Activated CD4-positive, alpha-beta T cell treated with anti-CD3 and anti-CD28 coated beads, Interleukin-2, Interleukin-4, amounts not matched to agents 100 ng/mL and 50 ng/mL, durations not matched to agents 16 hours and 8 hours (primary cell): ENCODE results near the gene ZER1.

Experiments used
- DNase-seq: peaks from one replicate; pipeline ENCODE4 v3.0.0-alpha.2; 2020; ENCODE audit warnings: low spot score

ZER1 gene

DNA sequence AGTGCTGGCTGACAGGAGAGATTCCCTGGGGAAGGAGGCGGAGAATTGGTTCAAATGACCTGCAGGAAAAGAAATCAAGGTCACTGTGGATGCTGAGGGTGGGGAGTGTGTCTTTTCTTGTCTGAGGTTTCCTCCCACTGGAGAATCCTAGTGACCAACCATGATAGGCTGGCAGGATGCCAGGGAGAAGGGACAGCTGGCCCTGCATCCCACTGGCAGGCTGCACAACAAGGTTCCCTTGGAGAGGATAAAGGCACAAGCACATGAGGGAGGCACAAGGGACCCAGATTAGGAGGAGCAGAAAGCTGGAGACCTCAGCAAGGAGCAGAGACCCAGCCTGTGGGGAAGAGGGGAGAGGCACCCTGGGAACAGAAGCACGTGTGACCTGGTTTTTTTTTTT is 36.4 kb downstream of the ZER1 start:
- no peak for DNase-seq

DNA sequence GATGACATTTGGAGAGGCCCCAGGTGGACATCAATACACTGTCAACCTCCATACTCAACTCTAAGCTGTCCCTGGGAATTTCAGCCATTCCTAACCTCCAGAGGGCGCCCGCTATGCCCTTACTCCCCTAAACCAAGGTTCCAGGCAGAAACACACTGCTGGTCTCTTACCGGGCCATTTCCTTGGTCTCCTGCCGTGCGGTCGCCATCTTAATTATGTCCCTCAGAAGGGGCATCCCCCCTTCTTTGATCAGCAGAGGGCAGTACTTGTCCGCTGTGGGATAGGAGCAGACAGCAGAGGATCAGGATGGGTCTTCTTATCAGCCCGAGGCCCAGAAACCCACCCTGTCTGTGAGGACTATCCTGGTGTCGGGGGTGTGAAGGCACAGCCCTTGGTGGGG is 38.5 kb downstream of the ZER1 start:
- no peak for DNase-seq

DNA sequence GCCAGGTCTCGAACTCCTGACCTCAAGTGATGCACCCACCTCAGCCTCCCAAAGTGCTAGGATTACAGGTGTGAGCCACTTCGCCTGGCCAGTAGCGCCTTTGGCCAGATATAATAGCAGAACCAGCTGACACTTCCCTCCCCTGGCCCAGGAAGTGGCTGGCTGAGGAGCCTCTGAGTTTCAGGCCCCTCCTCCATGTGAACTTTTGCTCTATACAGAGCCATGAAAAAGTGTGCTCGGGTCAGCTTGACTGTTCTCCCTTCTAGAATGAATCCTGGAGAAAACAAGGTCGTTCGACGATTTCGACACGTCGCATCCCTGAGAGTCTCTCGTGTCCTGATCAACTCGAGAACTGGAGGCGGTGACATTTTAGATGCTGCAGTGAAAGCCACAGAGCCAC is 39.2 kb downstream of the ZER1 start:
- no peak for DNase-seq

DNA sequence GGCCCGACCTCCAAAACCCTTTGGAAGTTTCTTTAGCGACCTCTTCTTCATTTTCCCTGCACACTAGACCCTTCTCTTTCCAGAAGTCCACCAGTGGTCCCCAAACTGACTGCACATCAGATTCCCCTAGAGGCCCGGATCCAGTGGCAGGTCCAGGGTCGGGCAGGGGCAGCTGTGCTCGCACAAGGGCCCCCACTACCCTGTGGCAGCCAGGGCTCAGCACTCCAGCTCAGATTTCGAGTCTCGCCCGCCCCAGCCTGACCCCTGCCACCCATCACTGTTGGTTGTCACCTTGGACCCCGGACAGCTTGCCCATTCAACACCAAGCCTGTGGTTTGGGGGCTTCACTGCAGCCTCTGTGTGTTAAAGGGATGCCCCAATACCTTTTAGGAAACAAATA is 40.0 kb downstream of the ZER1 start:
- no peak for DNase-seq

DNA sequence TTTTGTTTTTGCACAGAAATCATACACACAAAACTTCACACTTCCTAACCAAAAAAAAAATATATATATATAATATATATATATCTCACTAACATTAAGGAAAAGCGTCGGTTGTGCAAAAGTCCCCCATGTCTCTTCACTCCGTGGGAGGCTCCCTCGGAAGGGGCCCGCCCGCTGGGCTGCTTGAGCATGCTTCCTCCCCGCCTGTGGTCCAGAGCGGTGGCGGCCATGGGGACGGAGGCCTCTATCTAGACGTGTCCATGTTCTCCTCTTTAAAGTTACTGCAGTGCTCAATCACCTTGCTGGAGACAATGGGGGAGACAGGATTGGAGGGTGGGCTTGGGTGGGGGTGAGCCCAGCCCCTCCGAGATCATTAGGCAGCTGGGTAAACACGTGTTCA is 40.6 kb downstream of the ZER1 start:
- no peak for DNase-seq

DNA sequence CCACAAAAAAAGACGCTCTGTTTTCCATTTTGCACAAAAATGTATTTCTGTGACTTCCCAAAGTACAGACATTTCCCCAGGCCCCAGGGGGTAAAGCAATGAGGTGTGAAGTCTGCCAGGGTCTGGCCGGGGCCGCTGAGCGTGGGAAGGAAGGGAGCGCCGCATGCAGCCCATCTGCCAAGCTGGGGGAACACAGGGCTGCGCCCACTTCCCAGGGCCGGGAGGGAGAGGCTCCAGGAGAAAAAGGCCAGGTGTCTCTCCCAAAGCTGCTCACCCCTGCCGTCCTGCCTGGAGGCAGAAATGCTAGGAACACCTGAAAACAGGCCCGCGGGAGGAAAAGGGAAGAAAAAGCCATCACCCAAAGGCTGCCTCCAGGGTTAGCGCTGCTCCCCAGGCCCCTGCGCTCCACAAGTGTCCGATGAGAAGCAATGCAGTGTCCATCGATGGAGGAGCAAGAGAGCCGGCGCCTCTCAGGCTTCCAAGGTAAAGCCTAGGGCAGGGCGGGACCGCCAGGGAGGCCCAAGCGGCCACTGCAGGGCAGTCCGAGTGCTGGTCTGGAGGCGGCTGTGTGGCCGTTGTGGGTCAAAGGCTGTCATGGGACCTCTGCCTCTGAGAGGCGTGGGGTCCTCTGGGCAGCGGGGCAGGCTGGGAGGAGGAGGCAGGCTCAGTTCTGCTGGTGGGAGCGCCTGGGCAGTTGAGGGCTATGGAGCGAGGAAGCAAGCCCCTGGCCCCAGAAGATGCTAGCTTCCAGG is 41.8 kb downstream of the ZER1 start:
- no peak for DNase-seq

DNA sequence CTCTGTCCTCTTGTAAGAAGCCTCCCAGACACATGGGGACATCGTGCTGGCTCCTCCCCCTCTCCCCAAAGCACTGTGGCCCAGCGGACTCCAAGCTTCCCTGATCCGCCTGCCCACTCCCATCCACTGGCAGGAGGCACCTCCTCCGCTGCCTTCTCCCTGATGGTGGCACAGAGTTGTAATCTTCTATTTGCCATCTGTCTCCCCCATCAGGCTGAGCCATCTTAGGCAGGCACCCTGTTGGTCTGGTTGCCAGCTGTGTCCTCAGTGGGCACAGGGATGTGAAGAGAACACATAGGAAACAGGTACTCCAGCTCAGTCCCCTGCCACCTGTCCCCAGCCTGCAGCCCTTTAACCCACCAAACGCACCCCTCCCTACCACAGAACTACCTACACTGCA is 42.4 kb downstream of the ZER1 start:
- DNase-seq: no peak

DNA sequence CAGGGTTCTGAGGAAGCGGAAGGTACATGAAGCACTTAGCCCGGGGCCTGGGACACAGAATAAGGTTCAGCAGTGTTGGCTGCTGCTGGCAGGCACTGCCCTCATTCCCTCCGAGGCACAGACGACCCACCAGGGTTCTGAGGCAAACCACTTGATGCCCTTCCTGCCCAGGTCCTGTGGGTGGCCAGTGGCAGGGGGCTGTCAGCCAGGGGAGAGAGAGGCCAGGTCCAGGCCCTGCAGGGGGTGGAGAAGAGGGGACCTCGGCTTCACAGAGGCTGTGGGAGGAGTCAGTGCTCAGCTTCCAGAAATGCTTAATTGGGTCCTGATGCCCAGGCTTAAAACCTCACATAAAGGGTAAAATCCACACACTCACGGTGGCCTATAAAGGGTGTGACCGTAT is 43.4 kb downstream of the ZER1 start:
- DNase-seq: no peak

DNA sequence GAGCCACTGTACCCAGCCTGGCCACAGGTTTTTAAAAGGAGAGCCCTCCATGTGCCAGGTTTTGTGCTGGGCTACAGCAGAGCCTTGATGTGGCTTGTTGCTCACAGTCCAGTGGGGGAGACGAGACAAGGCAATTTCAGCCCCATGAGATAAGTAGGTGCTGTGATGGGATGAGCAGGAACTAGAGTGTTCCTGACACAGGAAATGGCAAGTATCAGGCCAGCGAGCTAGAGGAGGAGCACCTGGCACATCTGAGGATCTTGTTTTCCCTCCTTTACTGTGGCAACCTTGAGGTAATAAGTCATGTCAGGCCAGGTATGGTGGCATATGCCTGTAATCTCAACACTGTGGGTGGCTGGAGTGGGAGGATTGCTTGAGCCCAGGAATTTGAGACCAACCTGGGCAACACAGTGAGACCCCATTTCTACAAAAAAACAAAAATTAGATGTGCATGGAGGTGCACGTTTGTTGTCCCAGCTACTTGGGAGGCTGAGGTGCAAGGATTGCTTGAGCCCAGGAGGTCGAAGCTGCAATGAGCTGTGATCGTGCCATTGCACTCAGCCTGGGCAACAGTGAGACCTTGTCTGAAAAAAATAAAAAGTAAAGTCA is 44.0 kb downstream of the ZER1 start:
- no peak for DNase-seq

DNA sequence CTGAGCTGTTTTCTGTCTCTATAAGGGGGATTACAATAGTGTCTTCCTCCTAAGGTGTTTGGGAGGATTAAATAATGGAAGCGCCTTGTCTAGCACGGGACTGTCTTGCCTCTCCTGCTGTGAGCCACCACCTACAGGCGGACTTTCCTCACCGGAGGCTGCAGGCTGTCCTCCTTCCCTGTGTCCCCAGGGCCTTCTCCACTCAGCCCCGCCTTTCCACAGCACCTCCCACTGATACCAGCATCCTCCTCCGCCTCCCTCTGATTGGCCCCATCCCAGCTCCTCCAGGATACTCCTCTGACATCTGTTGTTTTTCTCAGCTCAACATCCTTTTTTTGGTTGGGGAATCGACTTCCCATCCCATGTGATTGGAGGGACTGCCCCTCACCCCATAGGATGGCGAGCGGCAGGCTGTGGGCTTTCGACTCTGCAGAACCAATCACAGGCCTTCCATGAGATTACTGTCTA is 46.9 kb downstream of the ZER1 start:
- peak; percentile 57 for DNase-seq

DNA sequence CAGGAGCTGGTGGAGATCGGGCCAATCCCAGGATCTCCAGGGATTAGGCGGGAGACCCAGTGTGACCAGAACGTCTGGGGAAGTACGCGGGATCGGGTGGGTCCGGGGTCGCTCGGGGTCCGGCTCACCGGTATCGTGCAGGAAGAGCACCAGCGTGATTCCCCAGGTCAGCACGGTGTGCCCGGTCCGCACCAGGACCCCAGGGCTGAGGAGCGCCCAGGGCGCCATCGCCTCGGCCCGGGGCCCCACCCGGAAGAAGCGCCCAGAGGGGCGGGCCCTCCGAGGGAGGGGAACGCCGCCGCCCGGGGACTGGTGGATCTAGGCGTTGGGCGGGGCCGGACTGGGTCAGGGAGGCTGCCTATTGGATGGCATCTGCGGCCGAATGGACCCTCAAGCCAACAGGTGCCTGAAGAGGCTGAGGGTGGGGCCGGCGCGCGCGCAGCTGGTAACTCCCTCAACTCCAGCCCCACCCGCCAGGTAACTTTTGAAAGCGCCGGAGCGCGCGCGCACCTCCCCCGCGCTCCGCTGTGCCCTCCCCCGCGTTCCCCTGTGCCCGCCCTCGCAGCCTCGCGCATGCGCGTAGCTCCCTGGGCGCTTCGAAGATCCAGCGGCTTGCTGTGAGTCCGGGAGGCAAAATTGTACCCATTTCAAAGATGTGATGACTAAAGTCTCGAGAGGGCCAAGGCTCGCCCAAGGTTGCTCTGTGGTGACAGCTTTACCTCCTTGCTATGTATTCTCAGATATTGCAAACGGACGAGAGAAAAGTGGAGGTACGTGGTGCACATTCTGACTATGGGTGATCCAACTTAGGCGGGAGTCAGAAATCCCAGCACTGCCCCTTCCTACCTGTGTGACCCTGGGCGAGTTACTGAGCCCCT is 47.6 kb downstream of the ZER1 start, which contains the start of gene ZDHHC12:
TSS of gene ZDHHC12 (minus strand) at position 262 of the 878 bp plus-strand sequence. CDS start at position 228, 34 bp downstream.
- DNase-seq: peak; percentile 99

DNA sequence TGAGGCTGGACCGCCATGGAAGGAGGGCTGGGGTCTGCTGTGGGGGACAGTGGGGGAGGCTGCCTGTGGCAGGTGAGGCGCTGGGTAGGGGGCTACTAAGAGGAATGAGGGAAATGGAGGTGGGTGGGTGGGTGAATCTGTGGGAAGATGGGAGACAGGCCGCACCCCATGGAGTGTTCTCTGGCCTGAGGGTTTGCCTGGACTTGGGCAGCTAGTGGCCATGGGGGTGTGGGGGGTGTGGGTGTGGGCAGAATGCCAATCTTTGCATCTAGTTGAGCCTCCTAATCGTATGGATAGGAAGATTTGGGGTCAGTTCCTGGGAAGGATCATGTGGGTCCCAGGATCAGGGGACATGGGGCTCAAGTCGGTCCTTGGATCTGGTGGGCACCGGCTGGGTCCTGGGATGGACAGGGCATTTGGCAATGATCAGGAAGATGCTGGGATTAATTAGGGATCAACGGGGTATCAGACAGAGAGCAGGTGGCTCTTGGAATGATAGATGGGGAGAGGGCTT is 48.3 kb downstream of the ZER1 start:
- no peak for DNase-seq

DNA sequence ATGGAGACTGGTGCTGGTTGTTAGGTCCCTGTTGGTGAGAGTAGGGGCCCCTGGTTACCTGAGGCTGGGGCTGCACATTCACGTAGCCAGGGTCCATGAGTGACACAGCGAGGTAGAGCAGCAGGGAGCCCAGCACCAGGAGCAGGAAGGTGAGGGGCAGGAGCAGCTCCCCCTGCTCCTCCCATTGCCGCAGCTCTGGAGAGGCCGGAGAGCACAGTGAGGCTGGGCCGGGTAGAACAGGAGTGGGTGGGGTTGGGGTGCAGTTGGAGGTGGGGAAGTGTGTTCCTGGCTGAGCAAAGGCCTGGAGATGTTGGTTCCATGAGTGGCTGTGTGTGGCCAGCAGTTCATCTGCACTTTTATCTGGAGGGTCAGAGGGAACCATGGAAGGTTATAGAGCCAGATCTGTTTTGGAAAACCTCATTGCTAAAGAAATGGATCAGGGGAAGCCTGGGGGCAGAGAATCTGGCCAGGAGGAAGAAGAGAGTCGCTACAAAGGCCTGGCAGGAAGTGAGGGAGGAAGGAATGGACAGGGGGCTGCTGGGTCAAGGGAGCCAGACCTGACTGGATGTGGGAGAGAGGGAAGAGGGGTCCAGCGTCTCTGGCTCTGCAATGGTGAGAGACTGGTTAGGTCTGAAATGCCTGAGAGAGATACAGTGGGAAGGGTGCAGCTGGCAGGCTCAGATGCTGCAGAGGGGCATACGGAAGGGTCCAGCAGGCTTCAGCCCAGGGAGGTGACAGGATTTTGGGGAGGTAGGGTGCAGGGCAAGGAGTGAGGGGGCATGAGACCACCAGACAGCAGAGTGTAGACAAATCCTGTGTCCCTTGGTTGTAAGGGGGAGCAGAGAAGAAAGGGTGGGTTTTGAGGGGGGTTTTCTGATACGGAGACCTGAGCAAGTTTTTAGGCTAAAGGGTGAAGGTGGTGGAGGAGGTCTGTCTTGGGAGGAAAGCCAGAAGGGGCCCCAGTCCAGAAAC is 49.1 kb downstream of the ZER1 start:
- DNase-seq: no peak

DNA sequence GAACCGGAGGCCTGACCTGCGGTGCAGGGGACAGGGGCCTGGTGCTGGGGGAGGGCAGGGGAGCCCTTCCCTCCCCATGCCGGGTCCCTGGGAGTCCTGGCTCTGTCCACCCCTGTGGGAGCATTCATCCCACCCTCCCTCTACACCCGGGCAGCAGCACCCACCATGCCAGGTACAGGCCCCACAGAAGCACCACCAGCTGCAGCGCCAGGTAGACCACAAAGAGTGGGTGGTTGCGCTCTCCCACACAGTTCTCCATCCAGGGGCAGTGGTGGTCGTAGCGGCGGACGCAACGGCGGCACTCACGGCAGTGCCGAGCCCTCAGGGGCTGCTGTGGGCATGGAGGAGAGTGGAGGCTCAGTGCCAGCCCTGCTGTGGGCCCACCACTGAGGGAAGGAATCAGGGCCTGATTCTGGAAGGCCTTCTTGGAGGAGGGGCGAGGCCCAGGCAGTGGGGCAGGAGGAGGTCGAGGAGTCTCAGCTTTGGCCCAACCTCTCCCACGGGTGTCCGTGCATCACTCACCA is 50.2 kb downstream of the ZER1 start:
- no peak for DNase-seq

DNA sequence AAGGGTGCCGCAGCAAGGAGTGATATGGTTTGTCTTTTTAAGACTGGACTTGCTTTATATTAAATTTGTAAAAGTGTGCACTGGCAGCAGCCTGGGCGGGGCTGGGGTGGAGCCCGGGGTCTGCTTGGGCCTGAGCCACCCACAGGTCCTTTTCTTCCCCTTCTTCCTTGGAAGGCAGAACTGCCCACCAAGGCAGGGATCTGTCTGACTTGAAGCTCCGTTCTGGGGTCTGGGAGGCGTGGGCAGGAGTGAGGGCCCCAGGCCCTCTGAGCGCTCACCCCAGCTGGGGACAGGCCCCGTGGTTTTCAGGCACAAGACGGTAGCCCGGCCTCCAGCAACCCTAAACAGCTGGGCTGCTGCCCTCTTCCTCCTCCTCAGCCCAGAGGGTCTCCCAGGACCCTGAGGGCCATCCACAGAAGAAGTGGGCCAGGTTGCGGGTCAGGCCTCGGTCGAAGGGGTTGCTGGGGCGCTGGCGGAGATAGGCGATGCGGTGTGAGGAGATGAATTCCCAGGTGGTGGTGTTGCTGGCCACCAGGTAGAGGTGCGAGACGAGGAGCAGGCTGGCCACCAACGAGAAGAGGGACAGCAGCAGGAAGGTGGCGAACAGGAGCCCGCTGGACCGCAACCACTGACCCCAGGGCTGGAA is 50.8 kb downstream of the ZER1 start:
- DNase-seq: no peak

DNA sequence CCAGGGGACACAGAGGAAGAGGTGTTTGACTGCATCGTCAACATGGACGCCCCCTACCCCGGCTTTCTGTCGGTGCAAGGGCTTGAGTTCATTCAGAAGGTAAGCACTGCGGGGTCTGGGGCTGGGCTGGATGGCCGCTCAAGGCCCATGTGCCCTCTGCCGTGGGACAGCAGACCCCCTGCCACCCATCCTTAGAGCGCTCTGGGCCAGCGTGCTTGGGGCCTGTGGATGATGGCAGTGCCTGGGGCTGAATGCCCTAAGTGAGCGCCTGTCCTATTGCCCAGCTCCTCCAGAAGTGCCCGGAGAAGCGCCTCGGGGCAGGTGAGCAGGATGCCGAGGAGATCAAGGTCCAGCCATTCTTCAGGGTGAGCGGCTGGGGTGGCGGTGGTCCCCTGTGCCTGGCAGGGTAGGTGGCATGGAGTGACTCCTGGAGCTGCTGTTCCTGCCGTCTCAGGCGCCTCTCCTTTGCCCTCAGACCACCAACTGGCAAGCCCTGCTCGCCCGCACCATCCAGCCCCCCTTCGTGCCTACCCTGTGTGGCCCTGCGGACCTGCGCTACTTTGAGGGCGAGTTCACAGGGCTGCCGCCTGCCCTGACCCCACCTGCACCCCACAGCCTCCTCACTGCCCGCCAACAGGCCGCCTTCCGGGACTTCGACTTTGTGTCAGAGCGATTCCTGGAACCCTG is 51.7 kb downstream of the ZER1 start:
- no peak for DNase-seq

DNA sequence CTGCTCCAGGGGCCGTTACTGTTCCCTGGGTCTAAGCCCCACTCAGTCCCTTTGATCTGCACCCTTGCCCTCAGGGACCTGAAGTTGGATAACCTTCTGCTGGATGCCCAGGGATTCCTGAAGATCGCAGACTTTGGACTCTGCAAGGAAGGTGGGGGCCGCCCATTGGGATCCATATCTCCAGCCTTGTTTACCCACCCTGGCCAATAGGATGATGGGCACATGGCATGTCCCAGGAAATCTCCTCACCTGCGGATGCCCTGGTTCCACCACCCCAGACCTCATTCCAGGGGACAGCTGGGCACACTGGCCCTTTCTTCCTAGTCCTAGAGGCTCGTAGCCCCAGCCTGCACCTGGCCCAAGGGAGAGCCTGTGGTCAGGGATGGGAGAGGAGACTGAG is 53.3 kb downstream of the ZER1 start:
- DNase-seq: no peak

DNA sequence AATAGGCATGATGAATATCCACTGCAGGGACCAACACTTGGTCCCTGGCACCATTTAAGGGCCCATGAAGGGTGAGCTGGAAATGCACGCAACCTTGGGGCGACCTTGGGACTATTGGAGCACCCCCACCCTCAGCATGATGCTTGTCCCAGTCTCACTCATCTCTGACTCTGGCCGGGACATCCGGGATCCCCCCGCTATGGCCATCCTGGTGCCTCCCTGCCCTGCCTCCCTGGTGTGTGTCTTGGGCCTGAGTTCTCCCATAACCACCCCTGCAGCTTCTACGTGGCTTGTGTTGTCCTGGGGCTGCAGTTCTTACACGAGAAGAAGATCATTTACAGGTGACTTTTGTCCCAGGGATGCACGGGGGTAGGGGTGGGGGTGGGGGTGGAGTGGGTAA is 53.7 kb downstream of the ZER1 start:
- no peak for DNase-seq

DNA sequence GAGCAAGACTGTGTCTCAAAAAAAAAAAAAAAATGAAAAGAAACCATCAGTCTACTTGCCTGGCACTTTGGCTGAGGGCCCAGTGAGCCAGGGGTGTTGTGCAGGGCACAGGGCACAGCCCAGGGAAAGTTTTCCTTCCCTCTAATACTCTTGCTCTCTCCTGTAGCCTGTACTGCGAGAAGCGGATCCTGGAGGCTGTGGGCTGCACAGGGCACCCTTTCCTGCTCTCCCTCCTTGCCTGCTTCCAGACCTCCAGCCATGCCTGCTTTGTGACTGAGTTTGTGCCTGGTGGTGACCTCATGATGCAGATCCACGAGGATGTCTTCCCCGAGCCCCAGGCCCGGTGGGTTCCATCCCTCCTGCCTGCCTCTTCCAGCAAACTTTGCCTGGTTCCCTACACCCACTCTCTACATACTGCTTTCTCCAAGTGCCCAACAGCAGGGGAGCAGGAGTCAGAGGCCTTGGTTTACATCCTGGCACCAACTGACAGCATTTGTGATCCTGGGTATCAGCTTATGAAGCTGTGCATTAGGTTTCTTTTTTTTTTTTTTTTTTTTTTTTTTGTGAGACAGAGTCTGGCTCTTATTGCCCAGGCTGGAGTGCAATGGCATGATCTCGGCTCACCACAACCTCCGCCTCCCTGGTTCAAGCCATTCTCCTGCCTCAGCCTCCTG is 55.0 kb downstream of the ZER1 start:
- DNase-seq: no peak

DNA sequence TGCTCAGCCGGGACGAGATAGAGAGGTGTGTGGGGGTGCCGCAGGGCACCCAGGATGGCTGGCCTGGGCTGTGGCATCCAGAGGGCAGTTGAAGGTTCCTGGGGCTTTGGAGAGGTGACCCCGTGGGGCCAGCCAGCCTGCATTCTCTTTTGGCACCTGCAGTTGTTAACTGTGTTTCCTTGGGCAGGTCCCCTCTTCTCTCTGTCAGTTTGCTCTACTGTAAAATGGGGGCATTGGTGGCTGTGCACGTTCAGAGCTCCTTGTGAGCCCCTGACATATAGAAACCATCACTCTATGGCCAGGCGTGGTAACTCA is 56.3 kb downstream of the ZER1 start:
- no peak for DNase-seq
